VCaP (cell line): ENCODE results near the gene ZNRD2.
A peak's percentile ranks its signal among the peaks of the same experiment; 100 is the strongest.
"Not testable (repeated sequence)": the region's sequence is repeated elsewhere in the genome, so short reads cannot be mapped to it uniquely, and the experiment has no call there.

ENCODE experiments used
- H3K27ac ChIP-seq: fragments of 450-650 bp; 2 replicates; pipeline ENCODE4 v1.5.1; 2017
- TF ChIP-seq, protein P1 (sequence below): fragments of 450-650 bp; conservative IDR thresholded peaks from 2 replicates; pipeline ENCODE4 v1.5.1; 2017; ENCODE audit warnings: mild to moderate bottlenecking, moderate library complexity

The ZNRD2 gene

DNA sequence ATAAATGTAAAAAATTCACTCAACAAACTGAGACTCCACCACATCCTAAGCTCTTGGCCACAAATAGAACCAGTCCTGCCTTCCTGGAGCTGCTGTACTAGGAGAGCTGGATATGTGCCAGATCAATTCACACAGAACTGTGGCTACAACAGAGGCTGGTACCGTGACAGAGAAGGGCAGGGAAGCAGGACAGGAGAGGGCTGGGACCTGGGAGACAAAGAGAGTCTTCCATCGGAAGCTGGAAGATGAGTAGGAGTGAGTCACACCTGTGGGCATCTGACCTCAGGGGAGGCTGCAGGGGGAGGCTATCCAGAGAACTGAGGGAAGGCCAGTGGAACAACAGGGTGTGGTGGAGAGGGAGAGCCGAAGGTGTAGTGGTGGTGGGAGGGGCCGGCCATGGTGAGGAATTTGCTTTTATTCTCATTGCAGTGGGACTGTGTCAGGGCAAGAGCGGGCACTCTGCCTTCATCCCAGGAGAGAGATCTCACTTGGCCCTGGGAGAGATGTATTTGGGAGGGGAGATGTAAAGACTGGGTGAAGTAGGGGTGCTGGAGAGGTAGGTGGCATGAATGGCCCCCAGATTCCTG lies 10.2 kb upstream of the ZNRD2 start:
- TF ChIP-seq, protein P1, sequence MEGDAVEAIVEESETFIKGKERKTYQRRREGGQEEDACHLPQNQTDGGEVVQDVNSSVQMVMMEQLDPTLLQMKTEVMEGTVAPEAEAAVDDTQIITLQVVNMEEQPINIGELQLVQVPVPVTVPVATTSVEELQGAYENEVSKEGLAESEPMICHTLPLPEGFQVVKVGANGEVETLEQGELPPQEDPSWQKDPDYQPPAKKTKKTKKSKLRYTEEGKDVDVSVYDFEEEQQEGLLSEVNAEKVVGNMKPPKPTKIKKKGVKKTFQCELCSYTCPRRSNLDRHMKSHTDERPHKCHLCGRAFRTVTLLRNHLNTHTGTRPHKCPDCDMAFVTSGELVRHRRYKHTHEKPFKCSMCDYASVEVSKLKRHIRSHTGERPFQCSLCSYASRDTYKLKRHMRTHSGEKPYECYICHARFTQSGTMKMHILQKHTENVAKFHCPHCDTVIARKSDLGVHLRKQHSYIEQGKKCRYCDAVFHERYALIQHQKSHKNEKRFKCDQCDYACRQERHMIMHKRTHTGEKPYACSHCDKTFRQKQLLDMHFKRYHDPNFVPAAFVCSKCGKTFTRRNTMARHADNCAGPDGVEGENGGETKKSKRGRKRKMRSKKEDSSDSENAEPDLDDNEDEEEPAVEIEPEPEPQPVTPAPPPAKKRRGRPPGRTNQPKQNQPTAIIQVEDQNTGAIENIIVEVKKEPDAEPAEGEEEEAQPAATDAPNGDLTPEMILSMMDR, result no peak
- H3K27ac ChIP-seq, result peak overlapping the region; percentile 98

DNA sequence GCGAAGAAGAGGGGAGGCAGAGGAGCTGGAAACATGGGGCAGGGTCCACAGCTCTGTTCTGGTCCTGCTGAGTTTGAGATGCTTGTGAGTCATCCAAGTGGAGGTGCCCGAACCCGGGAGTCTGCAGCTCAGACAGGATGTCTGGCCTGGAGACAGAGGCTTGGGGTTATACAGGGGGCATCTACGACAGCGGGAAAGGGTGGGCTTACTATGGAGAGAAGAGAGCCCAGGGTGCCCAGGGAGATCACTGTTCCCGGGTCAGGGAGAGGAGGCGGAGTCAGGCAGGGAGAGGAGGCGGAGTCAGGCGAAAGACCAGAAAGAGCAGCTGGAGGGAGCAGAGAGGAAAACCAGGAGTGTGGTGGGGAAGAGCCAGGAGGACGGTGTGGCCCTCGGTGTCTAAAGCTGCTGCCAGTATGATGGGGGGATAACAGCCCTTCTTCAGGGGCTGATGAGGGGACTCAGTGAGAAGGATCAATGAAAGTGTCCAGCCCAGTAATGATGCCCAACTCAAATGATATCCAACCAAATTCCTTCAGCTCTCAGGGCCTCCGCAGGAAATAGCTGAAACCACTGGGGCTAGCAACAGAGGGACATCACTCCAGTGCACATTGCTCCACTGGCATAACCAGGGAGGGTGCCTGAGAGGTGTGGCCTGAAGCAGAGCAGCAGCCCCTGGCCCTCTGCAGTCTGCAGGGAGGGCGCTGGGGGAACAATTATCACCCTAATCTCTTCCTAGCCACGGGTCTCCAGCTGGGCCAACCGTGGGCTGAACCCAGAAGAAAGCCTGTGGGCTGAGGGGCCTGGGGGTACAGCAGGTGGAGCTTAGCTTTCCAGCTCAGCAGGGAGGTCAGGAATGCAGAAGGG lies 9.5 kb upstream of the ZNRD2 start:
- TF ChIP-seq, protein P1, result no peak
- H3K27ac ChIP-seq, result peak overlapping the region; percentile 98

DNA sequence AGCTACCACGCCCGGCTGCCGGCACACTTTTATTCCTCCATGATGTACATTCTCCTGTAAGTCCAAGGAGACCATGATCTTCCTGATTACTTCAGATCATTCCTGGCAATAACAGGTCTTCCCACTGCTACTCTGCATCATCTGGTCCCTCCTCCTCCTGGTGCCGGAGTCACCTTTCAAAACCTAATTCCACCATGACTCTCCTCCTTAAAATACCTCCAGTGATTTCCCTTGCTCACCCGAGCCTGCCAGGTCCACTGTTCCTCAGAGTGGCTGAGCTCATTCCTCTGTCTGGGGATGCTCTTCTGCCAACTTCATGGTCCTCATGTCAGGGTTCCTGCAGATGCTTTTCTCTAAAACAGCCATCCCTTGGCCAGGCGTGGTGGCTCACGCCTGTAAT lies 8.3 kb upstream of the ZNRD2 start:
- no peak overlapping the region for H3K27ac ChIP-seq
- TF ChIP-seq, protein P1, result no peak

DNA sequence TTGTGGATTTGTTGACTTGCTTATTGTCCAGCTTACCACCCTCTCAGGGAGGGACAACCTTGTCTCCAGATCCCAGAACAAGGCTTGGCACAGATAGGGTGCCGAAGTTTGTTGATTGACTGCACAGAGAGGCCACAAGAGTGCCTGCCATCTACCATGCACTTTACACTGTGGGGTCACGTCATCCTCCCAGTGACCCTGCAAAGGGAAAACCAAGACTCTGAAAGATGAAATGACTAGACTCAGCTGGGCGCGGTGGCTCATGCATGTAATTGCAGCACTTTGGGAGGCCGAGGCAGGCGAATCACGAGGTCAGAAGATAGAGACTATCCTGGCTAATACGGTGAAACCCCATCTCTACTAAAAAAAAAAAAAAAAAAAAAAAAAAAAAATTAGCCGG lies 7.5 kb upstream of the ZNRD2 start:
- no peak overlapping the region for H3K27ac ChIP-seq
- TF ChIP-seq, protein P1, result no peak; the same call in 1 of the 2 replicates

DNA sequence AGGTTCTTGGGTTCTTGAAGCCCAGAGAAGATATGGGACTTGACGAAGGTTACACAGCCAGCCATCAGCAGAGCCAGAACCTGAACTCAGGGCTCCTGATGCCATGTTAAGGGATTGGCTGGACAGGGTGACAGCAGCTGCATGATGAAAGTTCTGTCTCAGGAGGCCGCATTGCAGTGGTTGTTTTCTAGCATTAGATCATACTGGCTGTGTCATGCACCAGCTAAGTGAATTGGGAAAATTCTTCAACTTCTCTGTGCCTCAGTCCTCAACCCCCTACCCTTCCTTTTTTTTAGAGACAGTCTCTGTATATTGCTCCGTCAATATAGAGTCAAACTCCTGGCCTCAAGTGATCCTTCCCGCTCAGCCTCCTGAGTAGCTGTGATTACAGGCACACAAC lies 6.7 kb upstream of the ZNRD2 start:
- no peak overlapping the region for H3K27ac ChIP-seq
- TF ChIP-seq, protein P1, result no peak

DNA sequence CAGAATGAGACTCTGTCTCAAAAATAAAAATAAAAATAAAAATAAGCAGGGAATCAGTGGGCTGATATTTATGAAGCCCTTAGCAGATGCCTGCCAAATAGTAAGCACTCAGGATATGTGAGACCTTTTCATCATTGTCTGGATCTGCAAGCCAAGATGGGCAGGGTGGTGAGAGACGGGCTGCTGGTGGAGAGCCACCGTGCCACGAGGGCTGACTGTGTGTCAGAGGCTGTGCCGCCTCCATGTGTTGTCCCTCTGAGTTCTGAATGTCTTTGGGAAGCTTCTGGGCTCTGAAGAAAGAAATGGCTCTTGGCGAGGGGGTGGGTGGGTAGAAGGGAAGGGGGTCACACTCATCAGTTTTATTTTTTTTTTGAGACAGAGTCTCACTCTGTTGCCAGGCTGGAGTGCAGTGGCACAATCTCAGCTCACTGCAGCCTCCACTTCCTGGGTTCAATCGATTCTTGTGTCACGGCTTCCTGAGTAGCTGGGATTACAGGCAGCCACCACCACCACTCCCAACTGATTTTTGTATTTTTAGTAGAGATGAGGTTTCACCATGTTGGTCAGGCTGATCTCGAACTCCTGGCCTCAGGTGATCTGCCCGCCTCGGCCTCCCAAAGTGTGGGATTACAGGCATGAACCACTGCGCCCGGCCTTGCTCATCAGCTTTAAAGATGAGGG lies 5.3 kb upstream of the ZNRD2 start:
- not testable (repeated sequence) for H3K27ac ChIP-seq

DNA sequence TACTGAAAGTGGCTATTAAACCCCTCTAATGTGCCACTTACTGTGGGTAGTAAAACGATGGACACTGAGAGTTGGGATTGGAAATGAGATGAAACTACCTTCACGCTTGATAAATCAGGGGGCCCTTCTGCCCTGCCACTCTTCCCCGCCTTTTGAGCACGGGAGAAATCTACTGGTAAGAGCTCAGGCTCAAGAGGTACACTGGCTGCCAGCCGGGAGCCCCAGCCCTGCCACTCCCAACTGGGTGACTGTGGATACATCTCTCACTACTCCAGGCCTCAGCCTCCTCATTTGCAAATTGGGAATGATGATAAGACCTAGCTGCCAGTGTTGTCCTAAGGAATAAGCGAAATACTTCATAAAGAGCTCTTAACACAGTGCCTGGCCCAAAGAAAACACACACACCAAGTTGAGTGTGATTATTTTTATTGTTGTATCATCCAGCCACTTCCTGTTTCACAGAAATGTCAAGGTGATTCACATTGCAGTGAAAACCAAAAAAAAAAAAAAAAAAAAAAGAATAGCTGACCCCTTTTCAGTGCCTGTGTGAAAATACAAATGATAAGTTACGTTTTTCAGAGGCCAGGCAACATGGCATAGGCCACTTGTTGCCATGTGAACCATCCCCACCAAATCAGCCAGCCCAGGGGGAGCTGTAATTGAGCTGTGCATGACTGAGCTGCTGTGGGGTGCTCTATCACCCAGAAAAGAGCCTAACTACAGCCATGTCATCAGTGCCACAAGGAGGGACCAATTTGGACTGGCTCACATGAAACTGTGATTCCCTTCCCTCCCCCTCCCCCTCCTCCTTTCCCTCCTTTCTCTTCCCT lies 4.4 kb upstream of the ZNRD2 start:
- peak overlapping the region; percentile 98; the same call in 1 of the 2 replicates for H3K27ac ChIP-seq
- TF ChIP-seq, protein P1, result no peak
